Breast epithelium (tissue), 4 donors: ENCODE data around the gene ACTR2. TPM values are rescaled to one million over a fixed set of nuclear protein-coding genes. Genes with fewer than 3 reads are reported as not detected.

ENCODE experiments used
- DNase-seq, 2 donors: peaks; one replicate each; pipeline ENCODE4 v3.0.0-alpha.2; 2019; ENCODE audit warnings: low spot score in 2 of 2
- H3K27ac ChIP-seq, 2 donors: fragments of 200-600 bp; sonication (generic) in 1 of 2; one replicate each; pipeline ENCODE4 v1.5.1; 2016 to 2019; ENCODE audit warnings: mild to moderate bottlenecking in 1 of 2
- H3K27me3 ChIP-seq, 2 donors: fragments of 200-600 bp; sonication (generic) in 1 of 2; one replicate each; pipeline versions ENCODE4 v1.5.1 to v1.6.0; 2017 to 2019; ENCODE audit warnings: control low read depth in 1 of 2, mild to moderate bottlenecking in 1 of 2
- H3K36me3 ChIP-seq: fragments of 200-600 bp; one replicate; pipeline ENCODE4 v1.5.1; 2019
- H3K4me1 ChIP-seq, 2 donors: fragments of 200-600 bp; sonication (generic); one replicate each; pipeline ENCODE4 v1.5.1; 2016 to 2019; ENCODE audit warnings: control low read depth in 1 of 2
- H3K4me3 ChIP-seq, 3 donors: fragments of 200-600 bp; sonication (generic); 1 replicate in 2 of 3; 2 replicates in 1 of 3; pipeline ENCODE4 v1.5.1; 2016 to 2019; ENCODE audit warnings: mild to moderate bottlenecking in 3 of 3, moderate library complexity in 2 of 3
- H3K9me3 ChIP-seq, 2 donors: fragments of 200-600 bp; sonication (generic) in 1 of 2; one replicate each; pipeline ENCODE4 v1.5.1; 2016 to 2019; ENCODE audit warnings: control low read depth in 1 of 2
- POLR2A ChIP-seq: fragments of 450-650 bp; IDR thresholded peaks from one replicate; pipeline ENCODE4 v1.6.1; 2016; ENCODE audit warnings: antibody characterized with exemption, mild to moderate bottlenecking, moderate library complexity
- POLR2AphosphoS5 ChIP-seq, 3 donors: sonication (generic); formaldehyde crosslinking; IDR thresholded peaks; one replicate each; pipeline ENCODE4 v1.6.1; 2017; ENCODE audit warnings: antibody characterized with exemption in 3 of 3
- intact Hi-C: fragments of 100-400 bp; cut with DNase I; formaldehyde crosslinking; loops from one replicate; pipeline ENCODE4 v1.15.1; 2023; ENCODE audit warnings: low total_unique reads
- total RNA-seq, 3 donors: library from RNA; depleted of rRNA; stranded (reverse); fragments of >200 nt; gene quantifications; one replicate each; pipeline ENCODE4 v1.1.0, GENCODE V29; 2016
- TF ChIP-seq, protein P1 (sequence below), 3 donors: fragments of 450-650 bp; IDR thresholded peaks; one replicate each; pipeline ENCODE4 v1.5.1; 2016 to 2017; ENCODE audit warnings: antibody characterized with exemption in 3 of 3, mild to moderate bottlenecking in 3 of 3, moderate library complexity in 3 of 3

ACTR2 gene
- total RNA-seq, 3 donors from 2014 or later = 74.7 to 98.4 (median 75.1) TPM

DNA sequence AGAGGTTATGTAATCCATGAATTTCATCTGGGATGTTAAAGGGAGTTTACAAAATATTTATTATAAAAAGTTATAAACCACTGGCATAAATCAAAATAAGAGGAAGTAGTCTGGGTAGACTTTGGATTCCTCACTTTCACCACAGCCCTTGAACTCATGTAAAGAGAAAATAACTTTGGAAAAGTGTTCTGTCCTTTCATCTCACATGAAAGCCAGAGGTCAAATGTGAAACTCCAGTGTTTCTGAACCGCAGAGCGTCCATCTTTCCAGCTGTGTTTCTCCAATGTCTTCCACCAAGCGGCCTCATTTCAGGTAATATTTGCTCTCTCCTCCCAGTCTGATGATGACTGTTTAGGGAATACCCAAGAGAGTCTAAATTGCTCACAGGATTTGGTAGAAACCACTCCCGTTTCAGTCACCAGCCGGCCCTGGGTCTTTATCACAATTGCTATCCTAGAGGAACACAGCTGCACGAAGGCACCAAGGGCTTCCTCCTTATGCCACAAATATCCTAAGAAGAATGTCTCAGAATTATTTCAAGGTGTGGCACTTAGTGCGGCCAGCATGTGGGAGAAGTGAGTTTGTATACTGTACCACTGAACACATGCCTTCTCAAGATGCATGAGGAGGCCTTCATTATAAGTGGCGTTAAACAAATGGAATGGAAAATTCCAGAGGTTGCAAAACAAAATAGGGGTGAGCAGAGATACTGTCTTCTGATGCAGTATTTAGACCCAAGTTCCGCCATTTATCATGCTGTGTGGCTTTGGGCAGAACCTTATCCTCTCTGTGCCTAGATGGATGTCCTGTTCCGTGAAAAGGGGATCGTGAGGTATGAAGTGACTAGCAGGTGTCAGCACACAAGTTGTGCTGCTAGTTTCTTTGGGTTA is 63.8 kb downstream of the ACTR2 start:
- intact Hi-C loops = no loop called here
- TF ChIP-seq, protein P1, sequence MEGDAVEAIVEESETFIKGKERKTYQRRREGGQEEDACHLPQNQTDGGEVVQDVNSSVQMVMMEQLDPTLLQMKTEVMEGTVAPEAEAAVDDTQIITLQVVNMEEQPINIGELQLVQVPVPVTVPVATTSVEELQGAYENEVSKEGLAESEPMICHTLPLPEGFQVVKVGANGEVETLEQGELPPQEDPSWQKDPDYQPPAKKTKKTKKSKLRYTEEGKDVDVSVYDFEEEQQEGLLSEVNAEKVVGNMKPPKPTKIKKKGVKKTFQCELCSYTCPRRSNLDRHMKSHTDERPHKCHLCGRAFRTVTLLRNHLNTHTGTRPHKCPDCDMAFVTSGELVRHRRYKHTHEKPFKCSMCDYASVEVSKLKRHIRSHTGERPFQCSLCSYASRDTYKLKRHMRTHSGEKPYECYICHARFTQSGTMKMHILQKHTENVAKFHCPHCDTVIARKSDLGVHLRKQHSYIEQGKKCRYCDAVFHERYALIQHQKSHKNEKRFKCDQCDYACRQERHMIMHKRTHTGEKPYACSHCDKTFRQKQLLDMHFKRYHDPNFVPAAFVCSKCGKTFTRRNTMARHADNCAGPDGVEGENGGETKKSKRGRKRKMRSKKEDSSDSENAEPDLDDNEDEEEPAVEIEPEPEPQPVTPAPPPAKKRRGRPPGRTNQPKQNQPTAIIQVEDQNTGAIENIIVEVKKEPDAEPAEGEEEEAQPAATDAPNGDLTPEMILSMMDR (IDR thresholded peaks at IDR 0.05) = no peak
- TF ChIP-seq POLR2AphosphoS5 (IDR thresholded peaks at IDR 0.05) = no peak
- no peak for TF ChIP-seq POLR2A
- no peaks in the 10 kb centered on the region for H3K36me3 ChIP-seq
- DNase-seq = no peak
- no peak overlapping the region for H3K4me3 ChIP-seq
- no peaks in the 10 kb centered on the region for H3K4me1 ChIP-seq
- H3K27me3 ChIP-seq = no peaks in the 10 kb centered on the region
- no peaks in the 10 kb centered on the region for H3K9me3 ChIP-seq
- H3K27ac ChIP-seq = no peak overlapping the region

DNA sequence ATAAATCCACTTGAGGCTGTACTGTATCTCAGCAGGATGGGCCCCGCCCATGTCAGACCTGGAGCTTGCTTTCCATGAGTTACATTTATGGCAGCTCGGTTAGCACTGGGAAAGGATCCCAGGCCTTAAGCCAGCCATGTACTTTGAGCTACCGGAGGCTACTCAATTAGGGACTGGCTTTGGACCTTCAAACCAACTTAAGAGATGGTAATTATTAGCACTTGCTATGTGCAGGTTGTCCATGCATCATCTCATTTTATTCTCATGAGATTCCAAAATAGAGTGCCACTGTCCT is 64.4 kb downstream of the ACTR2 start:
- H3K9me3 ChIP-seq = no peaks in the 10 kb centered on the region
- DNase-seq = no peak
- H3K4me1 ChIP-seq = no peaks in the 10 kb centered on the region
- no peak overlapping the region for H3K27ac ChIP-seq
- intact Hi-C loops = no loop called here
- no peaks in the 10 kb centered on the region for H3K27me3 ChIP-seq
- TF ChIP-seq POLR2AphosphoS5 (IDR thresholded peaks at IDR 0.05) = no peak
- no peak for TF ChIP-seq POLR2A
- TF ChIP-seq, protein P1 (IDR thresholded peaks at IDR 0.05) = no peak
- H3K36me3 ChIP-seq = no peaks in the 10 kb centered on the region
- no peak overlapping the region for H3K4me3 ChIP-seq

DNA sequence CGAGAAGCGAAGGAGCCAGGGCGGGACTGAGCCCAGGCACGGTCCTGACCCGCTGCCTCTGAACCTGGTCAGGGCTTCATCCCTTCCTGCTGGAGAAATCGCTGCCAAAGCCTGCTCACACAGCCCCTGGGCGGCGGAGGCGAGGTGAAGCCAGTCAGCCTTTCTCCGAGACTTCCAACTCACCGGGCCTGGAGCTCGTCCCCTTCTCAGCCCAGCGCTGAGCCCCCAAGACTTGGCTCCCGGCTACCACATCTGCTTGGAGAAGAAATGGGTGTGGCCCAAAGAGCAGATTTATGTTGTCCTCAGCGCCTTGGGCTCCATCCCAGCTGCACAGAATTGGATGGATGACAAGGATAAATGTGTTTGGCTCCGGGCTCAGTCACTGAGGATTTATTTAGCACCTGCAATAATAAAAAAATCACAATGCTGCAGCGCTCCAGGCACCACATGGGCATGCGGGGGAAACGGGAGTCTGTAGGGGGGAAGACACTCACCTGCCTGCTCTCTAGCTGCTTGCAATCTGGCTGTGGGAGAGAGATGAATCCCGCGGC is 64.9 kb downstream of the ACTR2 start:
- no peak for TF ChIP-seq POLR2A
- no peak for DNase-seq
- H3K9me3 ChIP-seq = no peaks in the 10 kb centered on the region
- intact Hi-C loops = no loop called here
- H3K4me3 ChIP-seq = no peak overlapping the region
- no peaks in the 10 kb centered on the region for H3K4me1 ChIP-seq
- H3K36me3 ChIP-seq = no peaks in the 10 kb centered on the region
- no peaks in the 10 kb centered on the region for H3K27me3 ChIP-seq
- no peak overlapping the region for H3K27ac ChIP-seq

DNA sequence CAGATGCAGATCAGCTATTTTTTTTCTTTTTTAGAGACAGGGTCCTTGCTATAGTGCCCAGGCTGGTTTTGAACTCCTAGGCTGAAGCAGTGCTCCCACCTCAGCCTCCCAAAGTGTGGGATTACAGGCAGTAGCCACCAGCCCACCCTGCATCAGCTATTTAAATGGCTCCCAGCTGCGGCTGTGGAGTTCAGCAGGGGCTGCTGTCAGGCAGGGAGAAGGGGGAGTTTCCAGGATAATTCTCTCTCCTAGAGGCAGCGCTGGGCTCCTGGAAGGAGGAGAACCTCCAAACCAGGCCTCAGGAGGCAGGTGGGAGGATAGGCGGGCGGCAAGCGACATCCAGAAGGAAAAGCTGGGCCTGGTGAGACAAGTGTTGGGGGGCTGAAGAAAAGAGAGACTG is 65.7 kb downstream of the ACTR2 start:
- H3K36me3 ChIP-seq = no peaks in the 10 kb centered on the region
- no peaks in the 10 kb centered on the region for H3K27me3 ChIP-seq
- H3K9me3 ChIP-seq = no peaks in the 10 kb centered on the region
- H3K4me3 ChIP-seq = no peak overlapping the region
- intact Hi-C loops = no loop called here
- H3K4me1 ChIP-seq = no peaks in the 10 kb centered on the region
- no peak overlapping the region for H3K27ac ChIP-seq
- DNase-seq = no peak
- TF ChIP-seq POLR2A (no peak), POLR2AphosphoS5 (IDR thresholded peaks at IDR 0.05) (no peak)
- TF ChIP-seq, protein P1 (IDR thresholded peaks at IDR 0.05) = no peak

DNA sequence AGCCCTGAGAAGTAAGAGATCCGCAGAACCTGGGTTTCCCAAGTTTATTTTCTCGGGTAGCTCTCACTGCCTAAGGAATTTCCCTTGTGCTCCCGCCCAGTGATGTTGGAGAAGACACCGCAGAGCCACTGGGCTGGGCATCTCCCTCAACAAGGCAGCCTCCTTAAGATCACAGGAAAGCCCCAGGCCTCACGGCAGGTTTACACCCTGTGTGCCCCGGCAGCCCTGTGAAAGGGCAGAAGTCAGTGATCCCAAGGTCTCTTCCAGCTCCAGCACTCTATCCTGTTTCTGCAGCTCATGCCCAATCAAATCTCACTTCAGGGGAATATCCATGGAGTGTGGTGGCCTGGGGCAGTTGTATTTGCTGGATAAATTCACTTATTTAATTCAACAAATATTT is 66.5 kb downstream of the ACTR2 start:
- Histone ChIP-seq H3K27ac (no peak overlapping the region), H3K36me3 (no peaks in the 10 kb centered on the region), H3K27me3 (no peaks in the 10 kb centered on the region), H3K4me3 (no peak overlapping the region), H3K9me3 (no peaks in the 10 kb centered on the region), H3K4me1 (no peaks in the 10 kb centered on the region)
- intact Hi-C loops = no loop called here
- no peak for TF ChIP-seq POLR2AphosphoS5 (IDR thresholded peaks at IDR 0.05)
- TF ChIP-seq POLR2A = no peak
- TF ChIP-seq, protein P1 (IDR thresholded peaks at IDR 0.05) = no peak
- no peak for DNase-seq
